Panc1 (cell line): ENCODE measurements around the gene FBXL16. TPM values are rescaled to one million over a fixed set of nuclear protein-coding genes. Genes with fewer than 3 reads are reported as not detected.

Source experiments
- ATAC-seq: fragments of 200-7000 bp; cut with Tn5 transposase; 2 replicates; pipeline ENCODE4 v1.9.1; 2020; ENCODE audit warnings: mild to moderate bottlenecking, moderate library complexity
- BruUV-seq: library from RNA; stranded (reverse); fragments of 400-500 nt; replicated peaks from 2 replicates; lab custom pipeline; 2021; lab: Mats Ljungman, UMichigan
- CTCF ChIA-PET: fragments of 300-600 bp; sonication (Branson Sonifier 250); formaldehyde crosslinking; loops from one replicate; lab custom pipeline; 2022; ENCODE audit warnings: antibody characterized with exemption; lab: Charles Lee
- POLR2A ChIA-PET: fragments of 300-600 bp; sonication (Branson Sonifier 250); formaldehyde crosslinking; loops from one replicate; lab custom pipeline; 2022; ENCODE audit warnings: antibody characterized with exemption; lab: Charles Lee
- DNase-seq: peaks from one replicate; pipeline ENCODE4 v3.0.0-alpha.2; 2010; ENCODE audit warnings: low read depth, low spot score
- H3K27ac ChIP-seq: 2 replicates; pipeline ENCODE4 v1.5.1; 2011; ENCODE audit warnings: mild to moderate bottlenecking, low read length, inconsistent platforms
- H3K27me3 ChIP-seq: fragments of 200-500 bp; sonication (Bioruptor generic); 2 replicates; pipeline ENCODE4 v1.6.0; 2014; ENCODE audit warnings: low read length, inconsistent platforms; ENCODE audit not compliant: control insufficient read depth, insufficient read depth
- H3K36me3 ChIP-seq: fragments of 200-500 bp; sonication (Bioruptor generic); 2 replicates; pipeline ENCODE4 v1.5.1; 2014; ENCODE audit warnings: inconsistent platforms, mild to moderate bottlenecking, low read length, moderate library complexity; ENCODE audit not compliant: control insufficient read depth, insufficient read depth
- H3K4me1 ChIP-seq: 2 replicates; pipeline ENCODE4 v1.5.1; 2011; ENCODE audit warnings: inconsistent platforms, mild to moderate bottlenecking, low read length, moderate library complexity; ENCODE audit not compliant: control insufficient read depth, insufficient read depth
- H3K4me3 ChIP-seq, 2 experiments: 2 replicates each; pipeline ENCODE4 v1.5.1; 2011 to 2012; ENCODE audit warnings: low read depth in 2 of 2, low read length in 2 of 2, mild to moderate bottlenecking in 2 of 2, inconsistent platforms in 1 of 2, moderate library complexity in 1 of 2
- H3K9me3 ChIP-seq: fragments of 200-500 bp; sonication (Bioruptor generic); 2 replicates; pipeline ENCODE4 v1.5.1; 2014; ENCODE audit warnings: low read depth, mild to moderate bottlenecking, inconsistent platforms, low read length, moderate library complexity; ENCODE audit not compliant: control insufficient read depth, insufficient read depth
- POLR2AphosphoS5 ChIP-seq: IDR thresholded peaks from 2 replicates; pipeline ENCODE4 v1.6.1; 2012; ENCODE audit warnings: mild to moderate bottlenecking, low read depth, low read length, moderate library complexity
- SIN3A ChIP-seq: IDR thresholded peaks from 2 replicates; pipeline ENCODE4 v1.6.1; 2012; ENCODE audit warnings: low read depth, mild to moderate bottlenecking, low read length, moderate library complexity, borderline replicate concordance; ENCODE audit not compliant: insufficient read depth
- TCF7L2 ChIP-seq: IDR thresholded peaks from 2 replicates; pipeline ENCODE4 v1.6.1; 2011; ENCODE audit warnings: mild to moderate bottlenecking, low read depth, low read length, inconsistent platforms
- in situ Hi-C: cut with HindIII; loops from 2 replicates; pipeline ENCODE4 v1.10.0; 2016; ENCODE audit warnings: low sequenced_read_pairs, low pct_unique_long_range_greater_than_20kb
- intact Hi-C: fragments of 100-400 bp; cut with micrococcal nuclease; formaldehyde crosslinking; loops from one replicate; pipeline ENCODE4 v1.10.0; 2022; ENCODE audit not compliant: unreplicated experiment
- total RNA-seq: library from RNA; stranded (reverse); gene quantifications from one replicate; pipeline ENCODE4 v1.2.1, GENCODE V29; 2021; ENCODE audit not compliant: unreplicated experiment
- TF ChIP-seq, protein P1 (sequence below): fragments of 450-650 bp; IDR thresholded peaks from 2 replicates; pipeline ENCODE4 v1.5.1; 2017; ENCODE audit warnings: mild to moderate bottlenecking
- TF ChIP-seq, protein P2 (sequence below), 2 experiments: IDR thresholded peaks; 2 replicates each; pipeline ENCODE4 v1.6.1; 2011 to 2012; ENCODE audit warnings: low read depth in 2 of 2, control low read depth in 1 of 2, low read length in 1 of 2, mild to moderate bottlenecking in 1 of 2, moderate library complexity in 1 of 2; ENCODE audit not compliant: insufficient read depth in 1 of 2

The FBXL16 gene
- total RNA-seq, 1 experiment from 2014 or later: 28.0 TPM

DNA sequence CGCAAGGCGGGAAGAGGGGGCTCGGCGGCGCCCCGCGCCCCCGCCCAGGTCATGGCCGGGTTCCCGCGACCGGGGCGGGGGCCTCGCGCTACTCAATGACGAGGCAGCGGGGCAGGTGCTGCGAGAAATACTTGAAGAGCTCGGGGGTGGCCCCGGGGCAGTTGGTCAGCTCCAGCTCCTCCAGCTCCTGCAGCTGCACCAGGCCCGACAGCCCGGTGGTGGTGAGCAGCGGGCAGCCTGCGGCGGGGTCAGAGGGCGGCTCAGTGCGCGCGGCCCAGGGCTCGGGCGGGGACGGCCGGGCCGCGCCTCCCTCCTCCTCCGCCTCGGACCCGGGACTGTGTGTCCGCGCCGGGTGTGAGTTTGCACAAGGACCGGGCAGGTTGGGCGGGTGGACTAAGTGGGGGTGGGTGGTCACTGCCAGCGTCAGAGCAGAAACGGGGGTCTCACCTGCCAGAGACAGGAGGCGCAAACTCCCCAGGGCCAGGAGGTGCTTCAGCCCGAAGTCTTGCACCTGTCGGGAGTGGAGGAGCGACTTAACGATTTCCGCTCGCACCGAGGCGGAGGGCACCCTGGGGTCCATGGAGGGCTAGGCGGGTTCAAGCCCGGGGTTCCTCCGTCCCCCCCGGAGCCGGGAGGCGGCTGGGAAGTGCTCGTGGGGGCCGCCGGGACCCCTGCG, 11.3 kb downstream of the FBXL16 start:
- ATAC-seq (no peak), DNase-seq (no peak)
- Histone ChIP-seq H3K4me1 (peaks cover 7% of the 10 kb centered on the region), H3K27ac (no peak overlapping the region), H3K27me3 (no peaks in the 10 kb centered on the region), H3K36me3 (peaks cover 4% of the 10 kb centered on the region; the same call in 1 of the 2 replicates), H3K9me3 (no peaks in the 10 kb centered on the region), H3K4me3 (no peak overlapping the region)
- ChIA-PET CTCF (no interaction called here), POLR2A (no interaction called here)
- intact Hi-C loops (no loop called here), in situ Hi-C loops (no loop called here)
- no TSS peak for BruUV-seq
- TF ChIP-seq, protein P1, sequence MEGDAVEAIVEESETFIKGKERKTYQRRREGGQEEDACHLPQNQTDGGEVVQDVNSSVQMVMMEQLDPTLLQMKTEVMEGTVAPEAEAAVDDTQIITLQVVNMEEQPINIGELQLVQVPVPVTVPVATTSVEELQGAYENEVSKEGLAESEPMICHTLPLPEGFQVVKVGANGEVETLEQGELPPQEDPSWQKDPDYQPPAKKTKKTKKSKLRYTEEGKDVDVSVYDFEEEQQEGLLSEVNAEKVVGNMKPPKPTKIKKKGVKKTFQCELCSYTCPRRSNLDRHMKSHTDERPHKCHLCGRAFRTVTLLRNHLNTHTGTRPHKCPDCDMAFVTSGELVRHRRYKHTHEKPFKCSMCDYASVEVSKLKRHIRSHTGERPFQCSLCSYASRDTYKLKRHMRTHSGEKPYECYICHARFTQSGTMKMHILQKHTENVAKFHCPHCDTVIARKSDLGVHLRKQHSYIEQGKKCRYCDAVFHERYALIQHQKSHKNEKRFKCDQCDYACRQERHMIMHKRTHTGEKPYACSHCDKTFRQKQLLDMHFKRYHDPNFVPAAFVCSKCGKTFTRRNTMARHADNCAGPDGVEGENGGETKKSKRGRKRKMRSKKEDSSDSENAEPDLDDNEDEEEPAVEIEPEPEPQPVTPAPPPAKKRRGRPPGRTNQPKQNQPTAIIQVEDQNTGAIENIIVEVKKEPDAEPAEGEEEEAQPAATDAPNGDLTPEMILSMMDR: no peak
- TF ChIP-seq POLR2AphosphoS5: no peak
- no peak for TF ChIP-seq SIN3A
- TF ChIP-seq, protein P2, sequence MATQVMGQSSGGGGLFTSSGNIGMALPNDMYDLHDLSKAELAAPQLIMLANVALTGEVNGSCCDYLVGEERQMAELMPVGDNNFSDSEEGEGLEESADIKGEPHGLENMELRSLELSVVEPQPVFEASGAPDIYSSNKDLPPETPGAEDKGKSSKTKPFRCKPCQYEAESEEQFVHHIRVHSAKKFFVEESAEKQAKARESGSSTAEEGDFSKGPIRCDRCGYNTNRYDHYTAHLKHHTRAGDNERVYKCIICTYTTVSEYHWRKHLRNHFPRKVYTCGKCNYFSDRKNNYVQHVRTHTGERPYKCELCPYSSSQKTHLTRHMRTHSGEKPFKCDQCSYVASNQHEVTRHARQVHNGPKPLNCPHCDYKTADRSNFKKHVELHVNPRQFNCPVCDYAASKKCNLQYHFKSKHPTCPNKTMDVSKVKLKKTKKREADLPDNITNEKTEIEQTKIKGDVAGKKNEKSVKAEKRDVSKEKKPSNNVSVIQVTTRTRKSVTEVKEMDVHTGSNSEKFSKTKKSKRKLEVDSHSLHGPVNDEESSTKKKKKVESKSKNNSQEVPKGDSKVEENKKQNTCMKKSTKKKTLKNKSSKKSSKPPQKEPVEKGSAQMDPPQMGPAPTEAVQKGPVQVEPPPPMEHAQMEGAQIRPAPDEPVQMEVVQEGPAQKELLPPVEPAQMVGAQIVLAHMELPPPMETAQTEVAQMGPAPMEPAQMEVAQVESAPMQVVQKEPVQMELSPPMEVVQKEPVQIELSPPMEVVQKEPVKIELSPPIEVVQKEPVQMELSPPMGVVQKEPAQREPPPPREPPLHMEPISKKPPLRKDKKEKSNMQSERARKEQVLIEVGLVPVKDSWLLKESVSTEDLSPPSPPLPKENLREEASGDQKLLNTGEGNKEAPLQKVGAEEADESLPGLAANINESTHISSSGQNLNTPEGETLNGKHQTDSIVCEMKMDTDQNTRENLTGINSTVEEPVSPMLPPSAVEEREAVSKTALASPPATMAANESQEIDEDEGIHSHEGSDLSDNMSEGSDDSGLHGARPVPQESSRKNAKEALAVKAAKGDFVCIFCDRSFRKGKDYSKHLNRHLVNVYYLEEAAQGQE (IDR thresholded peaks at IDR 0.05; ENCODE audit: insufficient read depth in 1 of 2, low read depth in 2 of 2, low read length in 1 of 2): no peak
- TF ChIP-seq TCF7L2: no peak

DNA sequence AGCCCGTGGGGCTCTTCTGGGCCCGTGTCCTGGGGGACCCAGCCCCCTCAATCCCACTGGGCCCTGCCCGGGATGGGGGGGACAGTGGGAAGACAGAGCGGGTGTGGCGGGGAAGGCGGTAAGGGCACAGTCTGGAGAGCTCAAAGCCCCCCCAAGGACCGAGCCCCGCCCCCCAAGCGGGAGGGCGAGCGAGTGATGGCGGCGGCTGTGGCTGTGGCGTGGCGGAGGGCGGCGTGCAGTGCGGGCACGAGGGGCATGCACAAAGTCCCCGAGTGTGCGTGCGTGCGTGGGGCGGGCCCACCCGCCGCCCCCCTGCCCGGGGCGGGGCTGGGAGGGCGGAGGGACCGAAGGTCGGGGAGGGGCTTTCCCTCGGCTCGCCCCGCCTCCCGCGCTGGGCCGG, 11.8 kb downstream of the FBXL16 start:
- TF ChIP-seq TCF7L2: no peak
- TF ChIP-seq SIN3A: no peak
- TF ChIP-seq, protein P1: no peak
- TF ChIP-seq, protein P2 (IDR thresholded peaks at IDR 0.05; ENCODE audit: insufficient read depth in 1 of 2, low read depth in 2 of 2, low read length in 1 of 2): no peak
- no peak for TF ChIP-seq POLR2AphosphoS5
- POLR2A ChIA-PET: no interaction called here
- Histone ChIP-seq H3K9me3 (no peaks in the 10 kb centered on the region), H3K27ac (no peak overlapping the region), H3K36me3 (peaks cover 4% of the 10 kb centered on the region; the same call in 1 of the 2 replicates), H3K27me3 (no peaks in the 10 kb centered on the region), H3K4me3 (no peak overlapping the region), H3K4me1 (peaks cover 12% of the 10 kb centered on the region)
- in situ Hi-C loops (no loop called here), intact Hi-C loops (no loop called here)
- BruUV-seq: no TSS peak
- CTCF ChIA-PET: no interaction called here
- DNase-seq (no peak), ATAC-seq (no peak)
